Fibroblast of lung (primary cell): ENCODE data around the gene RUNX1. TPM values are rescaled to one million over a fixed set of nuclear protein-coding genes. Genes with fewer than 3 reads are reported as not detected.
A peak's percentile ranks its signal among the peaks of the same experiment; 100 is the strongest.

Experiments used
- DNase-seq, 2 donors: peaks; one replicate each; pipeline versions ENCODE4 v3.0.0 to v3.0.0-alpha.2; 2010; ENCODE audit warnings: low read depth in 2 of 2
- H2AFZ ChIP-seq: 2 replicates; pipeline ENCODE4 v1.5.1; 2012; ENCODE audit warnings: low read length, control low read depth, inconsistent platforms
- H3K27ac ChIP-seq: 2 replicates; pipeline ENCODE4 v1.5.1; 2011; ENCODE audit warnings: low read length, control low read depth; ENCODE audit not compliant: insufficient read depth
- H3K27me3 ChIP-seq: 2 replicates; pipeline ENCODE4 v1.5.1; 2011; ENCODE audit warnings: mild to moderate bottlenecking, low read length; ENCODE audit not compliant: control insufficient read depth, insufficient read depth
- H3K36me3 ChIP-seq: 2 replicates; pipeline ENCODE4 v1.5.1; 2011; ENCODE audit warnings: low read length; ENCODE audit not compliant: control insufficient read depth, insufficient read depth
- H3K4me1 ChIP-seq: 2 replicates; pipeline ENCODE4 v1.5.1; 2011; ENCODE audit warnings: low read length; ENCODE audit not compliant: control insufficient read depth, insufficient read depth; ENCODE audit errors: extremely low read depth
- H3K4me2 ChIP-seq: 2 replicates; pipeline ENCODE4 v1.5.1; 2011; ENCODE audit warnings: low read length, control low read depth; ENCODE audit not compliant: insufficient read depth; ENCODE audit errors: extremely low read depth
- H3K4me3 ChIP-seq, 4 experiments: fragments of 200-600 bp in 1 of 4; sonication (generic) in 1 of 4; replicated peaks in 1 of 4; 2 replicates each; pipeline ENCODE4 v1.5.1; 2011 to 2016; ENCODE audit warnings: low read length in 4 of 4, low read depth in 3 of 4, mild to moderate bottlenecking in 3 of 4, control low read depth in 2 of 4, inconsistent platforms in 1 of 4, mixed read lengths in 1 of 4; ENCODE audit not compliant: insufficient read depth in 1 of 4; ENCODE audit errors: control extremely low read depth in 1 of 4
- H3K79me2 ChIP-seq: 2 replicates; pipeline ENCODE4 v1.5.1; 2012; ENCODE audit warnings: mild to moderate bottlenecking, low read length, inconsistent platforms; ENCODE audit not compliant: control insufficient read depth, insufficient read depth
- H3K9ac ChIP-seq: 2 replicates; pipeline ENCODE4 v1.5.1; 2011; ENCODE audit warnings: mild to moderate bottlenecking, low read length, control low read depth; ENCODE audit not compliant: insufficient read depth
- H3K9me3 ChIP-seq: 2 replicates; pipeline ENCODE4 v1.5.1; 2012; ENCODE audit warnings: low read depth, low read length; ENCODE audit not compliant: control insufficient read depth, insufficient read depth
- H4K20me1 ChIP-seq: 2 replicates; pipeline ENCODE4 v1.5.1; 2011; ENCODE audit warnings: low read length; ENCODE audit not compliant: control insufficient read depth, insufficient read depth; ENCODE audit errors: extremely low read depth
- EZH2 ChIP-seq: IDR thresholded peaks from 2 replicates; pipeline ENCODE4 v1.5.1; 2012; ENCODE audit warnings: low read length, control low read depth, mild to moderate bottlenecking; ENCODE audit errors: missing control alignments
- polyA plus RNA-seq, 2 donors: library from polyadenylated mRNA; depleted of rRNA in 1 of 2; stranded (reverse) in 1 of 2; unstranded in 1 of 2; fragments of >200 nt; gene quantifications; 2 replicates each; pipeline ENCODE4 v1.2.1, GENCODE V29; 2011 to 2012; ENCODE audit warnings: missing spikeins in 1 of 2
- total RNA-seq: library from RNA; depleted of rRNA; stranded (reverse); fragments of >200 nt; gene quantifications from 2 replicates; pipeline ENCODE4 v1.2.1, GENCODE V29; 2014
- TF ChIP-seq, protein P1 (sequence below), 2 donors: IDR thresholded peaks in 1 of 2; conservative IDR thresholded peaks in 1 of 2; 1 replicate in 1 of 2; 2 replicates in 1 of 2; pipeline ENCODE4 v1.5.1; 2011 to 2012; ENCODE audit warnings: low read length in 2 of 2, control low read depth in 1 of 2, inconsistent platforms in 1 of 2, low read depth in 1 of 2, mild to moderate bottlenecking in 1 of 2

RUNX1 gene
- total and polyA plus RNA-seq, 2 donors (not counting 1 experiment from before 2014, with no cell fraction given), result 23.1 to 41.6 TPM

DNA sequence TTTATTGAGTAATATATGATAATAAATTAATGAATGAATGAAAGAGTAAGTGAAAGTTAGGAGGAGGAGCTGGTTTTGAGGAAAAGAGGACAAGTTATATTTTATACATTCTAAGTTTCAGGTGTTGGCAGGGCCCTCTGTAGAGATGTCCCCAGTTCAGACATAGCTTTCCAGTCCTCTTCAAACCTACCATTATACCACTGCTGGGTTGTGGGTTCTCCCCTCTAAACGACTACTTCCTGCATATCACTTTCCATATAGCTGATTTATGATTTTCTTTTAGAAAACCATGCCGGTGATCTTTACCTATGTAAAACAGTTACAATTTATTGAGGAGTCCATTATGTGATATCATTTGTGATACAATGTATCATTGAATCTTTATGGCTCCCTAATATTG, 116.9 kb downstream of the RUNX1 start:
- TF ChIP-seq, protein P1, sequence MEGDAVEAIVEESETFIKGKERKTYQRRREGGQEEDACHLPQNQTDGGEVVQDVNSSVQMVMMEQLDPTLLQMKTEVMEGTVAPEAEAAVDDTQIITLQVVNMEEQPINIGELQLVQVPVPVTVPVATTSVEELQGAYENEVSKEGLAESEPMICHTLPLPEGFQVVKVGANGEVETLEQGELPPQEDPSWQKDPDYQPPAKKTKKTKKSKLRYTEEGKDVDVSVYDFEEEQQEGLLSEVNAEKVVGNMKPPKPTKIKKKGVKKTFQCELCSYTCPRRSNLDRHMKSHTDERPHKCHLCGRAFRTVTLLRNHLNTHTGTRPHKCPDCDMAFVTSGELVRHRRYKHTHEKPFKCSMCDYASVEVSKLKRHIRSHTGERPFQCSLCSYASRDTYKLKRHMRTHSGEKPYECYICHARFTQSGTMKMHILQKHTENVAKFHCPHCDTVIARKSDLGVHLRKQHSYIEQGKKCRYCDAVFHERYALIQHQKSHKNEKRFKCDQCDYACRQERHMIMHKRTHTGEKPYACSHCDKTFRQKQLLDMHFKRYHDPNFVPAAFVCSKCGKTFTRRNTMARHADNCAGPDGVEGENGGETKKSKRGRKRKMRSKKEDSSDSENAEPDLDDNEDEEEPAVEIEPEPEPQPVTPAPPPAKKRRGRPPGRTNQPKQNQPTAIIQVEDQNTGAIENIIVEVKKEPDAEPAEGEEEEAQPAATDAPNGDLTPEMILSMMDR (conservative IDR thresholded peaks at IDR 0.05 in 1 of 2, IDR thresholded peaks at IDR 0.05 in 1 of 2; ENCODE audit: low read depth in 1 of 2, low read length in 2 of 2), result no peak
- no peak for TF ChIP-seq EZH2
- Histone ChIP-seq H3K9ac (no peak overlapping the region), H3K36me3 (no peaks in the 10 kb centered on the region), H3K4me2 (no peak overlapping the region), H3K9me3 (no peaks in the 10 kb centered on the region), H3K4me3 (no peak overlapping the region), H3K27me3 (no peaks in the 10 kb centered on the region), H4K20me1 (no peaks in the 10 kb centered on the region), H2AFZ (no peak overlapping the region), H3K79me2 (no peaks in the 10 kb centered on the region), H3K4me1 (peaks cover 5% of the 10 kb centered on the region), H3K27ac (no peak overlapping the region)
- DNase-seq, result no peak

DNA sequence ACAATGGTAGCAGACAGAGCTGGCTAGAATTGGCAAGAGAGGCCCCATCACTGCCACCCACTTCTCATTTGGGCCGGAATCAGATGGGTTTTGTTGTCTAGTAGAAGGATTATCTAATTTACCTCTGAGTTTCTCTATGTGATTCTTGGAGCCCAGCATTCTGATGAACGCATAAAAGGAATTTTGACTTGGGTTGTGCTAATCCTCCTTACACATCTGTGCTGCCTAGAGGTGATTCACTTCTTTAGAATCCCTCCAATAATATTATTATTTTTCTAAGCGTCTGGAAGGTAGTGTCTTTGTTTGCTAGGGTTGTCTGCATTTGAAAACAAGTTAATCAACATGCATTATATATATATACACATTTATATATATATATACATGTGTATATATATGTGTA, 118.1 kb downstream of the RUNX1 start:
- Histone ChIP-seq H2AFZ (no peak overlapping the region), H4K20me1 (no peaks in the 10 kb centered on the region), H3K9ac (no peak overlapping the region), H3K4me2 (no peak overlapping the region), H3K4me3 (no peak overlapping the region), H3K9me3 (no peaks in the 10 kb centered on the region), H3K27ac (no peak overlapping the region), H3K27me3 (no peaks in the 10 kb centered on the region), H3K36me3 (no peaks in the 10 kb centered on the region), H3K4me1 (peaks cover 3% of the 10 kb centered on the region), H3K79me2 (no peaks in the 10 kb centered on the region)
- DNase-seq, result peak in 1 of 2 donors; percentile 86
- no peak for TF ChIP-seq EZH2
- TF ChIP-seq, protein P1 (conservative IDR thresholded peaks at IDR 0.05 in 1 of 2, IDR thresholded peaks at IDR 0.05 in 1 of 2; ENCODE audit: low read depth in 1 of 2, low read length in 2 of 2), result no peak

DNA sequence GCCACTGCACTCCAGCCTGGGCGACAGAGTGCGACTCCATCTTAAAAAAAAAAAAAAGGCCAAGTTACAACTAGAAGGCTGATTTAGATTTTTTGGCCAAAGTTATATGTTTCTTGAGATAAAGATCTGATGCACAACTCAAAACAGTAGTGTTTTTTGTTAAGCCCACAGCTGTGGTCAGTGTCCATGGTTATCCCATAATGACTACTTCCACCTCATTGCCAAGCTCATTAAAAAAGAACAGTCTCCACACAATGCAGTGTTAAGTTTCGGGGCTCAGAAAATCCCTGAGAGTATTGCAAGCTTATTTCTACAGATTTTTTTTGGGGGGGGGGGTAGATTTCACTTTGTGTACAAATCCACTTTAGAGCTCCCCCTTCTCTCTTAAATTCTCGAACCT, 120.5 kb downstream of the RUNX1 start:
- H3K36me3 ChIP-seq, result no peaks in the 10 kb centered on the region
- no peaks in the 10 kb centered on the region for H4K20me1 ChIP-seq
- no peak overlapping the region for H3K4me2 ChIP-seq
- TF ChIP-seq EZH2, result no peak
- TF ChIP-seq, protein P1 (conservative IDR thresholded peaks at IDR 0.05 in 1 of 2, IDR thresholded peaks at IDR 0.05 in 1 of 2; ENCODE audit: low read depth in 1 of 2, low read length in 2 of 2), result no peak
- no peaks in the 10 kb centered on the region for H3K9me3 ChIP-seq
- peak in 1 of 2 donors; percentile 61 for DNase-seq
- no peak overlapping the region for H3K9ac ChIP-seq
- H3K27ac ChIP-seq, result no peak overlapping the region
- no peak overlapping the region for H2AFZ ChIP-seq
- H3K4me1 ChIP-seq, result no peaks in the 10 kb centered on the region
- no peaks in the 10 kb centered on the region for H3K27me3 ChIP-seq
- H3K79me2 ChIP-seq, result no peaks in the 10 kb centered on the region
- no peak overlapping the region for H3K4me3 ChIP-seq
